DLD1 (cell line): ENCODE measurements around the gene RPTOR.

Experiments used
- in situ Hi-C: cut with HindIII; loops from 2 replicates; pipeline ENCODE4 v1.10.0; 2017; ENCODE audit warnings: low sequenced_read_pairs

RPTOR gene

DNA sequence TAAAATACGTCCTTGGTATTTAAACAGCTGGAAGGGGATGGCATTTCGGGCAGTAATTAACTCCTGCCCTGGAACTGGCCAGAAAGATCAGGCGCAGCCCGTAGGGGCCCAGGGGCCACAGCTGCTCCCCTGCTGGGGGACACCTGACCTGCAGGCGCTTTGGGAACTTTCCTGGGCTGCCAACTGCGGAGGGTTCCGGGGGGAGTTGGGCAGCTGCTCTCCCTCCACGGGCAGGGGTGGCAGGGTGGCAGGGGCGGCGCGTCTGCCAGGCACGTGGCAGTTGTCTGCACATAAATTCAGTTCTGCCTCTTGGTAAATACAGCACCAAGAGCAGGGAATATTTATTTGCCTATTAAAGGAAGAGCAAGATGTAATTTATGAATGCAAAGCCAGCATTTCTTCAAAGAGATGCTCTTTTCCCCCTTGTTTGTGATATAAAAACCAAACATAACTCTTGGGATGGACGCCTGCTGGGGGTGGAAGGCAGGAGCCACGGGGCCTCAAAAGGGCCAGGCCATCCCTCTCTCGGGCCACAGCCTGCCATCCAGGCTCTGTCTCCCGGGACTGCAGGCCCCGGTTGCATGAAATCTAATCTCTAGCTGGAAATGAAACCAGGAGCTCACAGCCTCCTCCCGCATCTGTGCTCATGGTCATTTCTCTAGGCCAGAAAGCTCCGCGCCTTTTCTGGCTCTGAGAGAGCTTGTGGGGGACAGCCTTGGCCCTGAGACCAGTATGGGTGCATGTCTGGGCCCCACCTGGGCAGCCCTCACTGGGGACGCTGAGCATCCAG is 417.1 kb downstream of the RPTOR start:
- in situ Hi-C loops, result no loop called here

DNA sequence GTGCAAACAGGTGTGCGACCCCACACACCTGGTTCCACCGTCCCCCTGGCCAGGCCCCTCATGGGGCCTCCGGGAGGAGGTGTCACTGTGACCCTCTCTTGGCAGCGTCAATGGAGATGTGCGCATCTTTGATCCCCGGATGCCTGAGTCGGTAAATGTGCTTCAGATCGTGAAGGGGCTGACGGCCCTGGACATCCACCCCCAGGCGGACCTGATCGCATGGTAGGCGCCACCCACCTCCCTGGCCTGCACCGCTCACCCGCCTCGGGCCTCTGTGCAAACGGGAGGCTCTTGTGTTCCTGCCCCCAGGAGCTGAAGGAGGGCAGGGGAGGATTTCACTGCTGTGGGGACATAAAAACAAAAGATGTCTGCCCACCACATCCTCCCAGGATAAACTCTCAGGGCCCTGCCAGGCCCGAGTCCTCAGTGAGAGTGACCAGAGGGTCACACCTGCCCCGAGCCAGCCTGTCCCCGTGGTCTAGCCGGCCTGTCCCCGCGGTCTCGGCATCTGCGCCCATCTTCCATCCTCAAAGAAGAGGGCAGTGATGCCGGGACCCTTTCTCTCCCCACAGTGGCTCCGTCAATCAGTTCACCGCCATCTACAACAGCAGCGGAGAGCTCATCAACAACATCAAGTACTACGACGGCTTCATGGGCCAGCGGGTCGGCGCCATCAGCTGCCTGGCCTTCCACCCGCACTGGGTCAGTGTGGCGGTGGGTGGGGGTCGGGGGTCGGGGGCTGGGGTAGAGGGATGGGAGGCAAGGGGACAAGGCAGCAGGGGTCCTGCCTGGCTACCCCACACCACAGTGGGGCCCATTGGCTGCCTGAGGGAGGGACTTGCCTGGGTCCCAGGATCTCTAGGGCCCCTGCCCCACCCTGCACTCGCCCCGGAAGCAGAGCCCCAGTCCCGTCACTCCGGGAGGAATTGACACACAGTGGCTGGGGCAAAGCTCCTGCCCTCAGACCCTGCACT is 418.0 kb downstream of the RPTOR start:
- in situ Hi-C loops, result no loop called here

DNA sequence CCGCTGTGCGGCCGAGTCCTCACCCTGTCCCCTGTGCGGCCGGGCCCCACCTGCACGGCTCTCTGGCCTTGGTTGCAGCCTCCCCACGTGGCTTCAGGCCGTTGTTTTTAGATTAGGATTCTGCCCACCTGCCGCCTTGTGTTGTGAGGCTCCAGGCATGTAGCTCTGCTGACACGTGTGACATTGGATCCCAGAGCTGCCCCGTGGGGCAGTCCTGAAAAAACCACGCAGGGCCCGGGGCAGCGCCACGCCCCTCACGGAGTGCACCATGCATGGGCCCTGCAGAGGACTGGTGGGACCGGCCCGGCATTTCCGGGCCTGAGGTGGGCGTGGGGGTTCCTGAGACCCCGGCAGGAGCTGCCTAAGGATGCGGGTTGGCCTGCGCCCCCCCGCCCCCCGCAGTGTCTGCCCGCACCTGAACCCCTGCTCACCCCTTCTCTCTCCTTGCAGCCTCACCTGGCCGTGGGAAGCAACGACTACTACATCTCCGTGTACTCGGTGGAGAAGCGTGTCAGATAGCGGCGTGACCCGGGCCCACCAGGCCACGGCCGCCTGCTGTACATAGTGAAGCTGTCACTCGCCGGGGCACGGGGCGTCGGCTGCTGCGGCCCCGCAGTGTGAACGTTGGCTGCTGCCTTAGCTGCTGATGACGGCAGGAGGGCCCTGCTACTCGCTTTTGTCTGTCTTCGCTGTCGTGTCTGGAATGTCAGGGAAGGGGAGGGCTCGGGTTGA is 419.3 kb downstream of the RPTOR start:
- in situ Hi-C loops, result no loop called here

DNA sequence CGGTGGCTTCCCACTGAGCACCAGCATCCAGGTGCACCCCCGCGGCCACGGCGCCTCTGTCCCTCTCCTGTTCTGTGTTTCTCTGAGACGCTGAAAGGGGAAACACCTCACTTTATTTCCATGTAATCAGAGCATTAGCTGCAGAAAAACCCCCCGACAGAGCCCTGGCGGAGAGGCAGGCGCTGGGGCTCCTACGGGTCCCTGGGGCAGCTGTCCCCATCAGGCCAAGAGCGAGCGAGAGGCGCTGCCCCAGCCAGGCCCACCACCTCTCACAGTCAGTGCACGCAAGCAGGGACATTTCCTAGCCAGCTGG is 419.9 kb downstream of the RPTOR start:
- in situ Hi-C loops, result no loop called here

DNA sequence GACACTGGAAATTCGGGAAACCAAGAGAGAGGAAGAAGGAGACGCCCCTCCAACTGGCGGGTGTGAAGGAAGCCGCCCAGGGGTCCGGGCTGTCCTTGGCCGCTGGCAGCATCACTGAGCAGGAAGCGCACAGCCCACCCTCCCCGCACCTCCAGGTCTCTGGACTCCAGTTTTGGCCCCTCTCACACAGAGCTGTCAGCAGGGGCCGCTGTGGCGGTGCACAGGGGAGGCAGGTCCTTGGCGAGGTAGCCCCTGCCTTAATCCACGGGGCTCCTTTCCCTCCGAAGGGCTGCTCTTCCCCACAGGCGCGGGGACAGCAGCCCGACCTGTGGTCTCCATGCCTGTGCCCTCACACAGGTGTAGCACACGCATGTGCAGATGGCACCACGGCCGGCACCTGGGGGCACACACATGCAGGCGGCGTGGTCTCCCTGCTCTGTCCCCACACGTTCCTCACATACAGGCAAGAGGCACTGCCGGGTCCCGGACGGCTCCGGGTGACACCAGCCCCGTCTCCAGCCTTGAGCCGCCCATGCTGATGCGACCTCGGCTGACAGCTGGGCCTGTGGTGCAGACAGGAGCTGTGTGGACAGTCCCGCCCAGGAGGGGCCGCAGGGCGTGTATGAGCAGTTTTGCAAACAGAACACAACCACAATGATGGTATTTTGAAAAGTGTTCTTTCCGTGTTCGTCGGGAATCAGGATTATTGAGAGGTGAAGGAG is 420.4 kb downstream of the RPTOR start:
- in situ Hi-C loops, result no loop called here

DNA sequence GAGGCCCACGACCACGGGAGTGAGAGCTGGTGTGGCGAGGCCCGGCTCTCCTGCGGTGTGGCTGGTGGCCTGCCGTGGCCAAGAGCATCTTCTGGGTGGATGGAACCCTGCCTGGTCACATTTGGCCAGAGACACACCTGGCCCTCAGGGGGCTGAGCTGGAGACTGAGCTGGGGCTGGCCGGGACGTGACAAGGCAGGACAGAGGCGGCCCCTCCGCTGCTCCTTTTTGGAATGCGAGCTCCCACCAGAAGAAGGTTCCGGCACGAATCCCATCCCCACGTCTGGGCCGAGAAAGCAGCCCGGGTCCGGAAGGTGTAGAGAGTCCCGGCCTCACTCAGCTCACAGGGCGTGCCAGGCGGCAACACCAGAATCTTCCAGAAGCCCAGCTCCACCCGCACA is 421.0 kb downstream of the RPTOR start:
- in situ Hi-C loops, result no loop called here

DNA sequence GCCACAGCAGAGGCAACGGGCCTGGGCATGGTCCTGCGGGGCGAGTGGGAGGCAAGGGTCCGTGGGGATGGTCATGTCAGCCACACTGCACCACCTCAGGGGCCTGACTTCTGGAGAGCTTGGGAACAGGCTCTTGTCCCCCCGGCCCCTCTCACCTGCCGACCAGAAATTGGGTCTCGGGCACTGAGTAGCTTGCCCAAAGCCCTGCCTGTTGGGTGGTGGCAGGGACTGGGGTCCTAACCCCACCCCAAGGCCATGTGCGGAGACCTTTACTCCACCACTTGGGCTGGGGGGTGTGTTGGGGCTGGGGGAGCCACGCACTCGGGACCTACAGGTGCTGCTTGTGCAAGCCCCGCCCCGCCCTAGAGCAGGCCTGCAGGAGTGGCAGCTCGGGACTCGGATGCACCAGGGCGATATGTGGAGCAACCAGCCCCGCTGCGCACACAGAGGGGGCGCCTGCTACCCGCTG is 422.8 kb downstream of the RPTOR start:
- in situ Hi-C loops, result no loop called here

DNA sequence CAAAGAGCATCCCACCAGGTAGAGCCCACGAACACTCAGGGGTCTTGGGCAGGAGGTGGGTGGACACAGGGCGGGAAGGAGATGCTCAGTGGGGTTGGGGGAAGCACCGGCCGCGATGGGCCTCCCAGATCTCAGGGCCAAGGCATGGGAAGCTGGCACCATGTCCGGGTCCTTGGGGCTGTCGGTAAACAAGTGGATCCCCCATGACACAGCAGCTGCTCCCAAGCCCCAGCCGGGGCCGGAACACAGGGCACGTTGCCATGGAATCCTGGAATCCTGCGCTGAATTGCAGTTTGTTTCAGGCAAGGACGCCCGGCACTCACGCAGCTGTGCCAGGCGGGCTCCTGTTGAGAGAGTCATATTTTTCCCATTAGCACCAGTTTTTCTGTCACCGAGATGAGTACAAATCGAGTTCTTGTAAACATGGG is 424.0 kb downstream of the RPTOR start:
- in situ Hi-C loops, result no loop called here

DNA sequence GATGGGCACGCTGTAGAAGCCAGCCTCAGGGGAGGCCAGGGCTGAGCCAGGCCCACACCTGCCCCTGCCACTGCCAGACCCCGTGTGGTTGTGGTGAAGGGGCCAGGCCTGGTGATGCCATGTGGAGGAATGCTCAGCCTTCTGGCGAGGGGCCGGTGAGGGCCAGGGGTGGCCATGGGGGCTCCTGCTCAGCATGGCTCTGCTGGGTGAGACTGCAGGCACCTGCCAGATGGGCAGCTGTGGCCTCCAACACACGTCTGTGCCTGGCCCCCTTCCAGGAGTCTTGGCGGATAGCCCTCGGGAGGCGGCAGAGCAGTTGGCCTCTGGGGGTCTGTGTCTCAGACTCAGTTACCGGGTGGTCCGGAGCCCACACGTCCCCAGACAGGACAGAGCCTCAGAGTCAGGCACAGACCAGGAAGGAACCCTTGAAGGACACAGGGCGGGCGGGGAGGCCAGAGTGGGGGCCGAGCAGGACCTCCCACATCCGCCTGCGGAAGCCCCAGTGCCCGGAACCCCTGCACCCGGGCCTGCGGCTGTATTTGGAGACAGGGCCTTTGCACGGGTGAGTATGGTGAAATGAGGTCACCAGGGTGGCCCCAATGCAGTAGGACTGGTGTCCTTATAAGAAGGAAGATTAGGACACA is 424.5 kb downstream of the RPTOR start:
- in situ Hi-C loops, result no loop called here

DNA sequence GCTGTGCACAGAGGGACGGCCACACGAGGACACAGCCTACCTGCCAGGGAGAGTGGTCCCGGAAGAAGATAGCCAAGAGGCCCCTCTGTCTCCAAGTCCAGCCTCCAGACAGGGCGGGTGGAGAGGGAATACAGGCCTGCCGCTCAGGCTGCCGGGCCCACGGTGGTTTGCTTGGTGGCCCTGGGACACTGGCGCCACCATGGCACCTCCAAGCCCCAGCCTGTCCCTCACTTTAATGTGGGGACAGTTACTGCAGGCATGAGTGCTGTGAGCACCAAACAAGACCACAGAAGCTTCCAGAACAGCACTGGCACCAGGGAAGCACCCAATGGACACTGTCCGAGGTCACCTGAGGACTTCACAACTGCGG is 425.0 kb downstream of the RPTOR start:
- in situ Hi-C loops, result no loop called here

DNA sequence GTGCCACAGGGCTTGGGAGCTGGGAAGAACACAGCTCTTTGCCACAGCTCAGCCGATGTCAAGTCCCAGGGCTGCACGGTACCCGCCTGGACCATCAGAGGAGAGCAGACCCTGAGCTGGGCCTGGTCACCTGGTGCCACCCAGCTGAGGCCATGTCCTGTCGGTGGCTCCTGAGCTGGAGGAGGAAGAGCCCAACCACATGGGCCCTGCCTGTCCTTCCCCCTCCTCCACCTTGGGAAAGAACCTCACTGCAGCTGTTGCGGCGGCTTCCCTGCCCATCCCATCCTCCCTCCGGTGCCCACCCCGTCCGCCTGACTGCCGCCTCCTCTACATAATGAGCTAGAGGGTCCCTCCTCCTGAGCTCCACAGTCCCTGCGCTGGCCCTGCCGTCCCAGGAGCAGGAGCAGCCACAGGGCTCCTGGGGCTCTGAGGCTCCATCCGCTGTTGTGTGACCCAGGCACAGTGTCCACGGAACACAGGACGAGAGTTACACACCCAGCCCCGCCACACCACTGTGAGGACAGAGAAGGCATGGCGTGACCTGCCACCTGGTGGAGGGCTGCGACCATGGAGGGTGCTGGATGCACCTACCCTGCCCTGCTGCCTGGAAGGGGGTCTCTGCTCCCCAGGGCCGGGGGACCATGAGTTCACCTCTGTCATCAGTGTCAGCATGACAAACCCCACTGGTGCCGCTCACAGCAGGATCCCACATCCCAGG is 425.6 kb downstream of the RPTOR start:
- in situ Hi-C loops, result no loop called here

DNA sequence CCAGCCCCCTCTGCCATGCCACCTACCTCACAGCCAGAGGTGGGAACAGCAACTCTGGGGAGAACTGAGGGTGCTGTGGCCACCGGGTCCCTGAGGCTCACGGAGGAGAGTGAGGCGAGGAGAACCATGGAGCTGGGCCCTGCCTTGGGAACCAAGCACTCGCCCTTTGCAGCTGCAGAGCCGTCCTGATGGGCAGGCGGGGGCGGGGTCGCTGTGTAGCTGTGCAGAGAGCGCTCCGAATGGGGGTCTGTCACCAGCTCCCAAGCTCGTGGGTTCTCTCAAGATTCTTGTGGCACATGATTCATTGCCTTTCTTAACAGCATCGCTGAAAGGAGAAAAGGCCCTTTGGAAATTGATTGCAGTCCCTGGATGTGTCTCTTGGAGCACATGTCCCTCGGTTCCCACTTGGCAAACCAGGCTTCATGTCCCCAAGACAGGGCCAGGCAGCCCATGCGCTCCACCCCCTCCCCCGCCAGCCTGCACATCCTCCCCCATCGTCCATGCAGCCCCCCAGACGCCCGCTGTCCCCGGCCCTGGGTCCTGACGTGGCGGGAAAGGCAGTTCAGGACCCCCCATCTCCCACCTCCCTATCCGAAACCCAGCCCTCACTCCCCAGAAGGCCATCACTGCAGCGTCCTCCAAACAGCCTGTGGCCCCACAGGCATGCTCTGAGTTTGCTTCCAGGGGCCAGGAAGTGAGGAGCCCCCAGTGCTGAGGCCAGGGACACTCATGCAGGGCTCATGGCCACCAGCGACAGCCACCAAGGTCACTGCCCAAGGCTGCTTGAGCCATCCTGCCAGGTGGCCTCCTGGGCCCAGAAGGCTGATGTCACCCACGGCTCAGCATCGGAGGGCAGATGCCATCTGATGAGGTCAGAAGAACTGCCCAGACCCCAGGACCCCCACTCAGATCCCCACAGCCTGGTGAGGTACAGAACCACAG is 426.4 kb downstream of the RPTOR start:
- in situ Hi-C loops, result no loop called here

DNA sequence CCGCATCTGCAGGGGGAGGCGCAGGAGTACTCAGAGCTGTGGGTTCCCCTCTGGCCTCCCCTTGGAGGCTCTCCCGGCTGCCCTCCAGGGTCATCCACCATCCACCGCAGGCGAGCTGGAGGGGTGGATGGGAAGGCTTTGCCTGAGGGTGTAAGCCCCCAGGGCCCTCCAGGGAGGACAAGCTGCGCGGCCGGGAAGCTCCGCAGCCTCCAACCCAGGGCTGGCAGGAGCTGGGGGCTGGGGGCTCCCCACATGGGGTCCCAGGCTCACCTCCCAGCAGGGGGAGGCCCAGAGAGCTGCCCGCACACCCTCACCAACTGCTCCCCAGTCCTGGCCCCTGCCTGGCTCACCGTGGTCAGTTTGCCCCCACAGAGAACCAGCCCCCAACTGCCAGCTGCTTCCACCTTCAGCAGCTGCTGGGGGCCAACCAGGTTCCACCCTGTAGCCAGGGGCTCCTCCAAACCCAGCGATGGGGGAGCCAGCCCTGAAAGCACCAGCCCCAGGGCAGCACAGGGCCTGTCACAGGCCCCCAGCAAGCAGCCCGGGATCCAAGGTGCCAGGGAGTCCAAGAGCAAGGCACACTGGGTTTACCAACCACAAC is 427.2 kb downstream of the RPTOR start:
- in situ Hi-C loops, result no loop called here

DNA sequence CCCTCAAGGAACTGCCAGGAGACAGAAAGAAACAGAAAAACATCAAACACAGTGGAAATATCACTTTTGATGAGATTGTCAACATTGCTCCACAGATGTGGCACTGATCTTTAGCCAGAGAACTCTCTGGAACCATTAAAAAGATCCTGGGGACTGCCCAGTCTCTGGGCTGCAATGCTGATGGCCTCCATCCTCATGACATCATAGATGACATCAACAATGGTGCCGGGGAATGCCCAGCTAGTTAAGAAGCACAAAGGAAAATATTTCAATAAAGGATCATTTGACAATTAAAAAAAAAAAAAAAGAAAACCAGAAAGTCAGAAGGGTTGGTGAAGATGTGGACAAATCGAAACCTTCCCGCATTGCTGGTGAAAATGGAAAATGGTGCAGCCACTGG is 432.1 kb downstream of the RPTOR start:
- in situ Hi-C loops, result no loop called here

DNA sequence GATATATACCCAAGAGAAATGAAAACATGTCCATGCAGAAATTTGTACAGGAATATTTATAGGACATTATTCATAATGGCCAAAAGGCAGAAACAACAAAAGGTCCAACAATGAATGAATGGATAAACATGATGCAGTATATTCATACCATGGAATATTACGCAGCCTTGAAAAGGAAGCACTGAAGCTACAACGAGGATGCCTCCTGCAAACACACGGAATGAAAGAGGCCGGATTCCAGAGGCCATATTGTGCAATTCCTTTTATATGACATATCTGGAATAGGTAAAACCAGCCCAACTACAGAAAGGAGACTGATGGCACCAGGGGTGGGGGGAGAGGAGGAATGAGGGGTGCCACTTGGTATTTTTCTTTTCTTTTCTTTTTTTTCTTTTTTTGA is 432.5 kb downstream of the RPTOR start:
- in situ Hi-C loops, result no loop called here

DNA sequence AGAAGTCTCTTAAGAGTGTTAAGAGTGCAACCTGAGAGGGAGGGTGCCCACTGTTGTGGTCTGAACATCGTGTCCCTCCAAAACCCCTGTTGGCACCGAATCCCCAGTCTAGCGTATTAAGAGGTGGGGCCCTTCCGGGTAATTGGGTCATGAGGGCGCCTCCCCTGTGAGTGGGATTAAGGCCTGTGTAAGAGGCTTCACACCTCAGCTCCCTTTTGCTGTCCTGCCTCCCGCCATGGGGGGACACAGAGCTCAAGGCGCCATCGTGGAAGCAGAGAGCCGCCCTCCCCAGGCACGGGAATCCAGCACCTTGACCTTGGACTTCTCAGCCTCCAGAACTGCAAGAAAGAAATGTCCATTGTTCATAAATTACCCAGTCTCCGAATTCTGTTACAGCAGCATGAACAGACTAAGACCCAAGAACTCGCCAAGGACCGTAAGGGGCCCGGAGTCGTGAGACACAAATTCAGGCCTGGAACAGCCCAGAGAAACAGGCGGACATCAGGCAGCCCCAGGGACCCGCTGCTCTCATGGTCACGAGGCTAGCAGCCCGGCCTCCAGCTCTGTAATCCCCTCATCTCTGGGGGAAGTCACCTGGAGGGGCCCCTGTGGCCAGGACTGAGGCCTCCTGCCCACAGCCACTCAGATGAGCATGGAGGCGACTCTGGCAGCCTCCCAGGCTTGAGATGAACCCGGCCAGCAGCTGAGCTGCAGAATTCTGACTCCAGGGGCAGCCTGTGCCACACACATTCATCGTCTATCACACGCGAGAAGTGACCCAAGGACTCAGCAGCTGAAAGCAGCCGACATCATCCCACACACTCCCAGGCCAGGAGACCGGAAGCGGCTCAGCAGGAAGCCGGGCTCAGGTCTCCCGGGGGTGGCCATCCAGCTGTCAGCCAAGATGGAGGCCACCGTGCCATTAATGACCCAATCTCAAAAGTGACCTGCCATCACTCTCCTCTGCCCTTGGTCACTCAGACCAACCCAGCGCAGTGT is 434.2 kb downstream of the RPTOR start:
- in situ Hi-C loops, result no loop called here
